Trophoblast cell (in vitro differentiated cells and primary cell): ENCODE data around the gene UGT3A2.

Source experiments
- DNase-seq, 2 donors: peaks; one replicate each; pipeline ENCODE4 v3.0.0-alpha.2; 2016
- H2AFZ ChIP-seq: 2 replicates; pipeline ENCODE4 v1.6.1; 2013; ENCODE audit warnings: low read length, moderate library complexity, mild to moderate bottlenecking; ENCODE audit not compliant: insufficient read depth, poor library complexity
- H2AK5ac ChIP-seq: 2 replicates; pipeline ENCODE4 v1.6.1; 2013; ENCODE audit warnings: mild to moderate bottlenecking, low read length
- H2BK120ac ChIP-seq: 2 replicates; pipeline ENCODE4 v1.6.1; 2013; ENCODE audit warnings: low read length, mild to moderate bottlenecking, moderate library complexity; ENCODE audit not compliant: insufficient read depth, poor library complexity
- H2BK12ac ChIP-seq: 2 replicates; pipeline ENCODE4 v1.6.1; 2013; ENCODE audit warnings: mild to moderate bottlenecking, low read length, moderate library complexity
- H2BK5ac ChIP-seq: 2 replicates; pipeline ENCODE4 v1.6.1; 2013; ENCODE audit warnings: low read length, low read depth, moderate library complexity, mild to moderate bottlenecking; ENCODE audit not compliant: poor library complexity
- H3K14ac ChIP-seq: 2 replicates; pipeline ENCODE4 v1.6.1; 2013; ENCODE audit warnings: mild to moderate bottlenecking, low read length
- H3K18ac ChIP-seq: 2 replicates; pipeline ENCODE4 v1.6.1; 2013; ENCODE audit warnings: mild to moderate bottlenecking, low read length
- H3K23ac ChIP-seq: 2 replicates; pipeline ENCODE4 v1.6.1; 2013; ENCODE audit warnings: low read length
- H3K27ac ChIP-seq: 2 replicates; pipeline ENCODE4 v1.5.1; 2013; ENCODE audit warnings: low read depth, mild to moderate bottlenecking, inconsistent platforms, low read length, moderate library complexity
- H3K27me3 ChIP-seq: 2 replicates; pipeline ENCODE4 v1.6.1; 2013; ENCODE audit warnings: inconsistent platforms, mild to moderate bottlenecking, low read length, moderate library complexity; ENCODE audit not compliant: insufficient read depth
- H3K36me3 ChIP-seq, 2 experiments: 1 replicate in 1 of 2; 2 replicates in 1 of 2; pipeline ENCODE4 v1.6.1; 2013; ENCODE audit warnings: low read length in 2 of 2, mild to moderate bottlenecking in 2 of 2, moderate library complexity in 1 of 2; ENCODE audit not compliant: insufficient read depth in 2 of 2, control insufficient read depth in 1 of 2
- H3K4ac ChIP-seq: 2 replicates; pipeline ENCODE4 v1.6.1; 2013; ENCODE audit warnings: low read depth, mild to moderate bottlenecking, low read length, moderate library complexity
- H3K4me1 ChIP-seq, 2 experiments: 1 replicate in 1 of 2; 2 replicates in 1 of 2; pipeline ENCODE4 v1.6.1; 2013; ENCODE audit warnings: low read length in 2 of 2, mild to moderate bottlenecking in 2 of 2, moderate library complexity in 1 of 2; ENCODE audit not compliant: insufficient read depth in 2 of 2, control insufficient read depth in 1 of 2
- H3K4me2 ChIP-seq: 2 replicates; pipeline ENCODE4 v1.6.1; 2013; ENCODE audit warnings: inconsistent platforms, mild to moderate bottlenecking, low read length, moderate library complexity
- H3K4me3 ChIP-seq: 2 replicates; pipeline ENCODE4 v1.5.1; 2013; ENCODE audit warnings: mild to moderate bottlenecking, low read depth, low read length, inconsistent platforms
- H3K79me1 ChIP-seq: one replicate; pipeline ENCODE4 v1.6.1; 2013; ENCODE audit warnings: low read length
- H3K79me2 ChIP-seq: 2 replicates; pipeline ENCODE4 v1.6.1; 2013; ENCODE audit warnings: low read length, mild to moderate bottlenecking; ENCODE audit not compliant: control insufficient read depth, insufficient read depth, poor library complexity
- H3K9ac ChIP-seq: 2 replicates; pipeline ENCODE4 v1.6.1; 2013; ENCODE audit warnings: mild to moderate bottlenecking, low read length
- H3K9me3 ChIP-seq: 2 replicates; pipeline ENCODE4 v1.6.1; 2013; ENCODE audit warnings: low read depth, mild to moderate bottlenecking, control low read depth, inconsistent platforms, low read length; ENCODE audit not compliant: insufficient read depth
- H4K12ac ChIP-seq: 2 replicates; pipeline ENCODE4 v1.6.1; 2013; ENCODE audit warnings: low read depth, mild to moderate bottlenecking, low read length, moderate library complexity
- H4K8ac ChIP-seq: 2 replicates; pipeline ENCODE4 v1.6.1; 2013; ENCODE audit warnings: low read depth, mild to moderate bottlenecking, low read length, moderate library complexity
- H4K91ac ChIP-seq: one replicate; pipeline ENCODE4 v1.6.1; 2013; ENCODE audit warnings: low read depth, mild to moderate bottlenecking, low read length, moderate library complexity
- WGBS: extraction: QIAGEN DNeasy Blood & Tissue Kit; methylation state at CpG from one replicate; pipeline ENCODE4 v1.1.7; 2013; ENCODE audit warnings: missing lambda C conversion rate; ENCODE audit not compliant: insufficient read length, insufficient coverage; ENCODE audit errors: extremely low coverage; 5-methylcytosine and 5-hydroxymethylcytosine counted together

Gene UGT3A2

DNA sequence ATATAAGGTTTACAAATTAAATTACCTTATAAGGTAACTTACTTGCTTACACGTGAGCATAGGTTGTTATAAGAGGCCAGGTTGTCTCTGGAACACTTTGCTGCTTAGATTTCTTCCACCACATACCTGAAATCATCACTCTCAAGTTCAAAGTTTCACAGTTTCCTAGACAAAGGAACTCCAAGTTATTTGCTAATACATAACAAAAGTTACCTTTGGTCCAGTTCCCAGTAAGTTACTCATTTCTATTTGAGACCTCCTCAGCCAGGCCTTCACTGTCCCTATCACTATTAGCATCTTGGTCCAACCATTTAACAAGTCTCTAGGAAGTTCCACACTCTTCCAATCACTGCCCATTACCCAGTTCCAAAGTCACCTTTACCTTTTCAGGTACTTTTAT, 57.0 kb downstream of the UGT3A2 start:
- Histone ChIP-seq H3K4me2 (no peak overlapping the region), H3K79me1 (no peaks in the 10 kb centered on the region), H2AFZ (no peak overlapping the region), H3K27ac (no peak overlapping the region), H3K14ac (no peak overlapping the region), H3K79me2 (no peaks in the 10 kb centered on the region), H3K23ac (no peak overlapping the region), H2AK5ac (no peak overlapping the region), H3K9ac (no peak overlapping the region), H3K18ac (no peak overlapping the region), H3K4ac (no peak overlapping the region), H3K4me1 (no peaks in the 10 kb centered on the region), H2BK120ac (no peak overlapping the region), H2BK12ac (no peak overlapping the region), H2BK5ac (no peak overlapping the region), H3K4me3 (no peak overlapping the region), H3K27me3 (no peaks in the 10 kb centered on the region), H4K12ac (no peak overlapping the region), H4K91ac (no peak overlapping the region), H3K36me3 (peaks cover 0 to 3% of the 10 kb centered on the region in 2 experiments), H3K9me3 (peaks cover 15% of the 10 kb centered on the region), H4K8ac (no peak overlapping the region)
- WGBS: no CpG with 5 or more reads among the region's 1 CpG
- DNase-seq: no peak

DNA sequence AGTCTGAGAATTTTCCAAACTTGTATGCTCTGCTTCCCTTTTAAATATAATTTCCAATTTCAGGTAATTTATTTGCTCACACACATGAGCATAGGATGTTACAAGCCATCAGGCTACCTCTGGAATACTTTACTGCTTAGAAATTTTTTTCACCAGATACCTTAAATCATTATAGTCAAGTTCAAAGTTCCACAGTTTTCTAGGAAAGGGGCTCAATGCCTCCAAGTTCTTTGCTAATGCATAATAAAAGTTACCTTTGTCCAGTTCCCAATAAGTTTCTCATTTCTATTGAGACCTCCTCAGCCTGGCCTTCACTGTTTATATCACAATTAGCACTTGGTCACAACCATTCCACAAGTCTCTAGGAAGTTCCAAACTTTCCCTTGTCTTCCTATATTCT, 59.3 kb downstream of the UGT3A2 start:
- Histone ChIP-seq H3K36me3 (peaks cover 0 to 2% of the 10 kb centered on the region in 2 experiments), H2AFZ (no peak overlapping the region), H4K91ac (no peak overlapping the region), H3K79me1 (no peaks in the 10 kb centered on the region), H3K79me2 (no peaks in the 10 kb centered on the region), H3K27ac (no peak overlapping the region), H2AK5ac (no peak overlapping the region), H2BK12ac (no peak overlapping the region), H3K4me2 (no peak overlapping the region), H3K4ac (no peak overlapping the region), H3K4me1 (no peaks in the 10 kb centered on the region), H3K27me3 (no peaks in the 10 kb centered on the region), H3K9me3 (peaks cover 9% of the 10 kb centered on the region), H3K18ac (no peak overlapping the region), H4K8ac (no peak overlapping the region), H2BK120ac (no peak overlapping the region), H4K12ac (no peak overlapping the region), H2BK5ac (no peak overlapping the region), H3K9ac (no peak overlapping the region), H3K14ac (no peak overlapping the region), H3K4me3 (no peak overlapping the region), H3K23ac (no peak overlapping the region)
- no peak for DNase-seq

DNA sequence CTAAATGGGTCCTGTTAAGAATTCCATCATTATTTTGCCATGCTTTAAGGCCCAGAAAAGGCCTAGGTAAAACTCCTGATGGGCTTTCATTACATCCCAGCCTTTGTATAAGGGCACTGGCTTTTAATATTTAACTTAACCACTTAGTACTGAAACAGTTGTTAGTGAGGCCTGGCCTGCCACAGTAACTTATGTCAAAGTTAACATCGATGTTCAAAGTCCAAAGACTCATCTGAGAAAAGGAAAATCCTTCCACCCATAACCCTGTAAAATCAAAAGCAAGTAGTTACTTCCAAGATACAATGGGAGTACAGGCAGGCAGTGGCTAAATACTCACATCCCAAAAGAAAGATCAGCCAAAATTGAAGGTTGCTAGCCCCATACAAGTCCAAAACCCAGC, 60.5 kb downstream of the UGT3A2 start:
- H3K79me1 ChIP-seq: no peaks in the 10 kb centered on the region
- no peak overlapping the region for H2AK5ac ChIP-seq
- H3K36me3 ChIP-seq: peaks cover 0 to 2% of the 10 kb centered on the region in 2 experiments
- no peak overlapping the region for H3K4me3 ChIP-seq
- H3K9me3 ChIP-seq: peaks cover 9% of the 10 kb centered on the region
- H3K4ac ChIP-seq: no peak overlapping the region
- no peak overlapping the region for H2BK120ac ChIP-seq
- no peak overlapping the region for H4K12ac ChIP-seq
- H3K14ac ChIP-seq: no peak overlapping the region
- no peaks in the 10 kb centered on the region for H3K79me2 ChIP-seq
- no CpG with 5 or more reads among the region's 1 CpG for WGBS
- H4K91ac ChIP-seq: no peak overlapping the region
- no peak overlapping the region for H2AFZ ChIP-seq
- H2BK12ac ChIP-seq: no peak overlapping the region
- H2BK5ac ChIP-seq: no peak overlapping the region
- H3K4me1 ChIP-seq: no peaks in the 10 kb centered on the region
- no peak for DNase-seq
- H3K4me2 ChIP-seq: no peak overlapping the region
- no peak overlapping the region for H3K27ac ChIP-seq
- no peak overlapping the region for H3K18ac ChIP-seq
- H3K23ac ChIP-seq: no peak overlapping the region
- H4K8ac ChIP-seq: no peak overlapping the region
- no peak overlapping the region for H3K9ac ChIP-seq
- no peaks in the 10 kb centered on the region for H3K27me3 ChIP-seq

DNA sequence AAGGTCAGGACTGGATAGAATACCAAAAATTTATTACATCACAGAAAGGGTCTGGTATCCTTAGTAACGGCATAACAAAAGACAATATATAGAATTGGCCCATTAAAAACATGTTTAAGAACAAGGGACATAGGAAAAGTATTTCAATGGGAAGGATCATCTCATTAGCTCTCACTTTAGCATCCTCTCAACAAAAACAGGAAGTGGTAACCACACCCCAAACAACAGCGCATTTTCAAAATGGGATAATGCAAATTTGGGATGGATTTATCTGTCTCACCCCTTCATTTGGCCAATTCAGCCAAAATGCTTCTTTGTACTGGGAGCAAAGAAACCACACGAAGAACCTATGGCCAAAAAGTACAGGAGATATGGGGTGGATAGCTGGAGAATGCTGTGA, 65.7 kb downstream of the UGT3A2 start:
- H4K8ac ChIP-seq: no peak overlapping the region
- no peak overlapping the region for H3K18ac ChIP-seq
- H3K23ac ChIP-seq: no peak overlapping the region
- no peak for DNase-seq
- H3K4me3 ChIP-seq: no peak overlapping the region
- no peak overlapping the region for H2AFZ ChIP-seq
- H3K36me3 ChIP-seq: no peaks in the 10 kb centered on the region
- no peak overlapping the region for H2BK12ac ChIP-seq
- no peak overlapping the region for H2AK5ac ChIP-seq
- no peak overlapping the region for H3K14ac ChIP-seq
- no peaks in the 10 kb centered on the region for H3K27me3 ChIP-seq
- no peak overlapping the region for H2BK120ac ChIP-seq
- no peaks in the 10 kb centered on the region for H3K9me3 ChIP-seq
- H3K4ac ChIP-seq: no peak overlapping the region
- H2BK5ac ChIP-seq: no peak overlapping the region
- no peaks in the 10 kb centered on the region for H3K79me1 ChIP-seq
- H3K79me2 ChIP-seq: no peaks in the 10 kb centered on the region
- WGBS: no CpG with 5 or more reads among the region's 3 CpGs
- no peak overlapping the region for H4K12ac ChIP-seq
- no peak overlapping the region for H3K4me2 ChIP-seq
- H4K91ac ChIP-seq: no peak overlapping the region
- H3K4me1 ChIP-seq: no peaks in the 10 kb centered on the region
- no peak overlapping the region for H3K27ac ChIP-seq
- no peak overlapping the region for H3K9ac ChIP-seq
